Measurements from ENCODE around the gene VPS37D.

GRCh38 chr7:73698410-73698809 lies 30.8 kb downstream of the VPS37D start:
- TF ChIP-seq SNAI2 (CRISPR knock-in tag; IDR thresholded peaks at IDR 0.05) = no peak
- TF ChIP-seq ARNTL (CRISPR knock-in tag; IDR thresholded peaks at IDR 0.05; ENCODE audit: borderline replicate concordance, low read depth) = no peak
- TF ChIP-seq, protein P1, sequence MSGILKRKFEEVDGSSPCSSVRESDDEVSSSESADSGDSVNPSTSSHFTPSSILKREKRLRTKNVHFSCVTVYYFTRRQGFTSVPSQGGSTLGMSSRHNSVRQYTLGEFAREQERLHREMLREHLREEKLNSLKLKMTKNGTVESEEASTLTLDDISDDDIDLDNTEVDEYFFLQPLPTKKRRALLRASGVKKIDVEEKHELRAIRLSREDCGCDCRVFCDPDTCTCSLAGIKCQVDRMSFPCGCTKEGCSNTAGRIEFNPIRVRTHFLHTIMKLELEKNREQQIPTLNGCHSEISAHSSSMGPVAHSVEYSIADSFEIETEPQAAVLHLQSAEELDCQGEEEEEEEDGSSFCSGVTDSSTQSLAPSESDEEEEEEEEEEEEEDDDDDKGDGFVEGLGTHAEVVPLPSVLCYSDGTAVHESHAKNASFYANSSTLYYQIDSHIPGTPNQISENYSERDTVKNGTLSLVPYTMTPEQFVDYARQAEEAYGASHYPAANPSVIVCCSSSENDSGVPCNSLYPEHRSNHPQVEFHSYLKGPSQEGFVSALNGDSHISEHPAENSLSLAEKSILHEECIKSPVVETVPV (CRISPR knock-in tag; IDR thresholded peaks at IDR 0.05) = no peak
- no peak for TF ChIP-seq ZFP3 (CRISPR knock-in tag; IDR thresholded peaks at IDR 0.05)
- no peak for TF ChIP-seq TCF4 (CRISPR knock-in tag; IDR thresholded peaks at IDR 0.05; ENCODE audit: borderline replicate concordance)
- no peak for TF ChIP-seq CREB5 (CRISPR knock-in tag; IDR thresholded peaks at IDR 0.05; ENCODE audit: low read depth)
- TF ChIP-seq PATZ1 (CRISPR knock-in tag; IDR thresholded peaks at IDR 0.05; ENCODE audit: borderline replicate concordance) = no peak
- TF ChIP-seq TOX (CRISPR knock-in tag; IDR thresholded peaks at IDR 0.05; ENCODE audit: borderline replicate concordance) = no peak
- TF ChIP-seq BACH2 (CRISPR knock-in tag; IDR thresholded peaks at IDR 0.05; ENCODE audit: borderline replicate concordance) = no peak
- TF ChIP-seq ZNF70 (CRISPR knock-in tag; IDR thresholded peaks at IDR 0.05) = no peak

All from SK-N-SH treated with all-trans-retinoic acid at 6 μM for 48 hours (cell line).